AG04450 (cell line): ENCODE results near the gene CREB5. TPM values are rescaled to one million over a fixed set of nuclear protein-coding genes. Genes with fewer than 3 reads are reported as not detected.

Source experiments
- CTCF ChIA-PET: fragments of 300-600, 350-600 bp; formaldehyde crosslinking; extraction: SDS; loops from one replicate; lab custom pipeline; 2022; ENCODE audit warnings: antibody characterized with exemption, inconsistent platforms; lab: Charles Lee
- POLR2A ChIA-PET: fragments of 350-600 bp; formaldehyde crosslinking; extraction: SDS; loops from one replicate; lab custom pipeline; 2021; ENCODE audit warnings: antibody characterized with exemption, inconsistent platforms; lab: Yijun Ruan, JAX
- DNase-seq: peaks from one replicate; pipeline ENCODE4 v3.0.0-alpha.2; 2011; ENCODE audit warnings: low read depth, low spot score
- H3K27ac ChIP-seq: one replicate; pipeline ENCODE4 v1.5.1; 2012; ENCODE audit warnings: low read depth, low read length, control low read depth
- H3K27me3 ChIP-seq: one replicate; pipeline ENCODE4 v1.6.0; 2012; ENCODE audit warnings: low read length; ENCODE audit not compliant: control insufficient read depth, insufficient read depth
- H3K4me3 ChIP-seq: 2 replicates; pipeline ENCODE4 v1.5.1; 2011; ENCODE audit warnings: mild to moderate bottlenecking, low read depth, low read length, control low read depth
- H3K9me3 ChIP-seq: 2 replicates; pipeline ENCODE4 v1.5.1; 2012; ENCODE audit warnings: low read length; ENCODE audit not compliant: control insufficient read depth, insufficient read depth
- polyA plus RNA-seq: library from polyadenylated mRNA; depleted of rRNA; stranded (reverse); fragments of >200 nt; gene quantifications from 2 replicates; pipeline ENCODE4 v1.2.3, GENCODE V29; 2011
- TF ChIP-seq, protein P1 (sequence below): IDR thresholded peaks from 2 replicates; pipeline ENCODE4 v1.5.1; 2011; ENCODE audit warnings: low read depth, low read length, control low read depth, inconsistent platforms

Gene CREB5
- polyA plus RNA-seq, 1 experiment, result 22.1 TPM

DNA sequence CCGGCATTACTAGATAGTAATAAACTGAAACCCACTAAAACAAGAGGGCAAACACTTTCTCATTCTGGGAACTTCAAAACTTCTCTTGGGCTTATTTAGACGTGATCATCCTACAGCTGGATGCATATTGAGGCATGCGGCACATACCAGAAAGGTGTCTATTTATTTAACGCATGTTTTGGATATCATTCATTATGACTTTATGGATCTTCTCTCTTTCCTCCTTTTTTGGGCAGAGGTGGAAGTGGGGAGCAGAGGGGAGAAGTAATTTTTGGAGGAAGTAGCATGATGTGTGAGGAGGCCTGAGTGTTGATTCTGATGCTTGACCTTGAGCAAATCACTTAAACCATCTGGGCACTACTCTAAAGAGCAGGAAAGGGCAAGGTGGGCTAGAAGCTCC, 275.2 kb downstream of the CREB5 start:
- ChIA-PET CTCF (no interaction called here), POLR2A (no interaction called here)
- Histone ChIP-seq H3K27ac (no peak overlapping the region), H3K27me3 (no peaks in the 10 kb centered on the region), H3K4me3 (peak overlapping the region; percentile 61), H3K9me3 (no peaks in the 10 kb centered on the region)
- TF ChIP-seq, protein P1, sequence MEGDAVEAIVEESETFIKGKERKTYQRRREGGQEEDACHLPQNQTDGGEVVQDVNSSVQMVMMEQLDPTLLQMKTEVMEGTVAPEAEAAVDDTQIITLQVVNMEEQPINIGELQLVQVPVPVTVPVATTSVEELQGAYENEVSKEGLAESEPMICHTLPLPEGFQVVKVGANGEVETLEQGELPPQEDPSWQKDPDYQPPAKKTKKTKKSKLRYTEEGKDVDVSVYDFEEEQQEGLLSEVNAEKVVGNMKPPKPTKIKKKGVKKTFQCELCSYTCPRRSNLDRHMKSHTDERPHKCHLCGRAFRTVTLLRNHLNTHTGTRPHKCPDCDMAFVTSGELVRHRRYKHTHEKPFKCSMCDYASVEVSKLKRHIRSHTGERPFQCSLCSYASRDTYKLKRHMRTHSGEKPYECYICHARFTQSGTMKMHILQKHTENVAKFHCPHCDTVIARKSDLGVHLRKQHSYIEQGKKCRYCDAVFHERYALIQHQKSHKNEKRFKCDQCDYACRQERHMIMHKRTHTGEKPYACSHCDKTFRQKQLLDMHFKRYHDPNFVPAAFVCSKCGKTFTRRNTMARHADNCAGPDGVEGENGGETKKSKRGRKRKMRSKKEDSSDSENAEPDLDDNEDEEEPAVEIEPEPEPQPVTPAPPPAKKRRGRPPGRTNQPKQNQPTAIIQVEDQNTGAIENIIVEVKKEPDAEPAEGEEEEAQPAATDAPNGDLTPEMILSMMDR, result no peak
- DNase-seq, result no peak

DNA sequence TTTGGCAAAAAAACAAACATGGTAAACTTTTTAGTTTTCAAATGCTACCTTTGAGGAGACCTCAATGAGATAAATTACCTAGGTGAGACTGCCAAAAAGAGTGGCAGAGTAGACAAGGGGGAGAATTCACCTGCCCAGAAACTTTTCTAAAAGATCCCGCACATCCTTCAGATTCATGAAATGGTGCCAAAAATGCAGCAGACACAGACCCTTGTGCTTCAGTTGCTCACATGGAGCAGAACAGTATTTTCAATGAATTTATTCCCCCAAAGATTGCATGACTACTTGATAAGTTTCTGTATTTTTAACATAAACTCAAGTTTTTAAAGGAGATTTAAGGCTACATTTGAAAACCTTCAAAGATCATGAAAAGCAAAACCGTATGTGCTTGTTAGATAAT, 275.9 kb downstream of the CREB5 start:
- H3K9me3 ChIP-seq, result no peaks in the 10 kb centered on the region
- POLR2A ChIA-PET, result no interaction called here
- H3K4me3 ChIP-seq, result no peak overlapping the region
- H3K27ac ChIP-seq, result no peak overlapping the region
- TF ChIP-seq, protein P1, result no peak
- H3K27me3 ChIP-seq, result no peaks in the 10 kb centered on the region
- no peak for DNase-seq
- CTCF ChIA-PET, result interaction anchor here (0.6 kb wide), 1 partner anchor 45 kb away, joined by 11 read pairs; no protein-coding TSS in a partner anchor

DNA sequence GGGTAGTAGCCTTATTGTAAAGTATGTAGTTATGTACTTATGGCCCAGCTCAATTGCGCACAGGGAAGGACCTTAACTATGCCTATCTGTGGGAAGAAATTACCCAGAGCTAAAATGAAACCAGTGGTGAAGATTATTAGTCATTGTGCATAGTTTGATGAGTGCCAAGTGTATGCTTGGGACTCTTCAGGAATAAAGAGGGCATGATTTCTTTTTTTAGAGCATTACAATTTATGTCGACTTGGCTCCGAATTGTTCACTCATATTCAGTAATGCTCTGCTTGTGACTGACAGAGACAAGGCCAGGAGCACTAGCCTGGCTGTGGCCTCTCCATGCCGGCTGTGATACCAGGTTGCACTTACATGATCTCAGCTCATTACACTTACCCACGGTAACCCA, 276.3 kb downstream of the CREB5 start:
- no peak overlapping the region for H3K4me3 ChIP-seq
- TF ChIP-seq, protein P1, result no peak
- no peak overlapping the region for H3K27ac ChIP-seq
- H3K9me3 ChIP-seq, result no peaks in the 10 kb centered on the region
- CTCF ChIA-PET, result interaction anchor here (0.6 kb wide), 1 partner anchor 44 kb away, joined by 11 read pairs; no protein-coding TSS in a partner anchor
- POLR2A ChIA-PET, result no interaction called here
- H3K27me3 ChIP-seq, result no peaks in the 10 kb centered on the region
- no peak for DNase-seq

DNA sequence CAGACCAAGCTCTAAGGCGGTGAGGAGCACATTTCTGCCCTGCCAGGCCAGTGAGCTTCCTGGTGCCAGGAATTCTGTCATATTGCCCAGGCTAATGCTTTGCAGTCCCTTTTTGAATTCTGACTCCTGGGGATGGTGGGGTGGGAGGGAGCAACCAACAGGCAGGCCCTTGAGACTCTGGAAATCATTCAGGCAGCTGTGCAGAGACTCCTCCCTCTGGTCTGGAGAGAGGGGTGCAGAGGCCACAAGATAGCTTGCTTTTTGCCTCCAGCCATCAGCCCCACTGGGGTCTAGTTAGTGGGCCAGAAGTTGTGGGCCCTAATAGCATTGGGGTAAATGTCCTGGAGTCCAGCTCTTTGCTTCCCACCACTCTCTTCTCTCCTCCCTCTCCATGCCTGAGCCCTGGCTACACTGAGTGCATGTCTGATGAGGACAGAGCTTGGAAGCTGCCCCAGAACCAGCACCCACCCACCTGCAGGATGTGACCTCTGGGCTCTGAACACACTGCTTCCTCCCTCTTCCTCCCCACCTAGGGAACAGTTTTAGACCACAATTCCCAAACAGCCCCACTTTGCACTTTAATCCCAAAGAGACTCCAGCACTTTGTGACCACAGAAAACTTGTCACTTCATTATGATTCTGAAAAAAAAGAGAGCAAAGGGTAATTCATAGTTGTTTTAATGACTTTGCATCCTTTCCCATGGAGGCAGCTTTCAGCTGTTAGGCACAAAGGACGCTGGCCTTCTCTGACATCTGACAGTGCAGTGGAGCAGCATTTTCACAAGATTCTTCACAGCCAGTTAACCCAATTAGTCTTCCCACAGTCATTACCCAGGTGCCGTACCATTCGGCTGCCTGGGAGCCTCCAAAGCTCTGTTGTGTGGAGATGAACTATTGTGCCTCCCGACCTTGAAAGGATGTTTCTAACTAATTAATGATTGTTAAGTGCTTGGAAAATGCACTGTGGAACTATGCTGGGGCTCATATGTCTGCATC, 283.3 kb downstream of the CREB5 start:
- Histone ChIP-seq H3K4me3 (no peak overlapping the region), H3K27me3 (no peaks in the 10 kb centered on the region), H3K9me3 (no peaks in the 10 kb centered on the region), H3K27ac (no peak overlapping the region)
- TF ChIP-seq, protein P1, result no peak
- POLR2A ChIA-PET, result interaction anchor here (0.9 kb wide), 1 partner anchor 10 kb away, joined by 9 read pairs; no protein-coding TSS in a partner anchor
- DNase-seq, result no peak
- CTCF ChIA-PET, result no interaction called here
